Progenitor cell of endocrine pancreas (in vitro differentiated cells): ENCODE data around the gene FBXL13. TPM values are rescaled to one million over a fixed set of nuclear protein-coding genes. Genes with fewer than 3 reads are reported as not detected.

ENCODE experiments used
- DNase-seq: peaks from one replicate; pipeline ENCODE4 v3.0.0; 2021; ENCODE audit warnings: low spot score; ENCODE audit not compliant: unreplicated experiment
- H3K27ac Mint-ChIP-seq: 2 replicates; pipeline ENCODE4 v1.8.0; 2021; ENCODE audit warnings: mild to moderate bottlenecking, moderate library complexity, mixed read lengths
- H3K27me3 Mint-ChIP-seq: 2 replicates; pipeline ENCODE4 v1.8.0; 2021; ENCODE audit warnings: mixed read lengths
- H3K36me3 Mint-ChIP-seq: 2 replicates; pipeline ENCODE4 v1.8.0; 2022; ENCODE audit warnings: mixed read lengths; ENCODE audit not compliant: insufficient read depth
- H3K4me1 Mint-ChIP-seq: 2 replicates; pipeline ENCODE4 v1.8.0; 2021; ENCODE audit warnings: low read depth, mixed read lengths
- H3K4me3 Mint-ChIP-seq: 2 replicates; pipeline ENCODE4 v1.8.0; 2021; ENCODE audit warnings: low read depth, mild to moderate bottlenecking, moderate library complexity, mixed read lengths
- H3K9me3 Mint-ChIP-seq: 2 replicates; pipeline ENCODE4 v1.8.0; 2021; ENCODE audit warnings: low read depth, mixed read lengths
- CTCF ChIP-seq: fragments of 200-600 bp; sonication (generic); IDR thresholded peaks from one replicate; pipeline ENCODE4 v1.5.0; 2021; ENCODE audit warnings: antibody characterized with exemption, mild to moderate bottlenecking; ENCODE audit not compliant: unreplicated experiment
- total RNA-seq: library from RNA; stranded (reverse); gene quantifications from 2 replicates; pipeline ENCODE4 v1.2.1, GENCODE V29; 2021

The FBXL13 gene
- total RNA-seq, 1 donor from 2014 or later, result 9.1 TPM

- DNase-seq, result no peak
- TF ChIP-seq CTCF, result no peak
These were observed 156.9 kb downstream of the FBXL13 start for GRCh38 chr7:102917436-102918353.

GRCh38 chr7:102916881-102917280, 157.7 kb downstream of the FBXL13 start:
- H3K4me3 Mint-ChIP-seq, result no peak overlapping the region
- no peak overlapping the region for H3K27ac Mint-ChIP-seq
- no peaks in the 10 kb centered on the region for H3K9me3 Mint-ChIP-seq

More at GRCh38 chr7:102917436-102918353, 156.9 kb downstream of the FBXL13 start:
- Mint-ChIP-seq H3K4me1 (no peaks in the 10 kb centered on the region), H3K9me3 (no peaks in the 10 kb centered on the region), H3K36me3 (no peaks in the 10 kb centered on the region), H3K27ac (no peak overlapping the region), H3K27me3 (no peaks in the 10 kb centered on the region), H3K4me3 (no peak overlapping the region)

GRCh38 chr7:102916426-102916825, 158.2 kb downstream of the FBXL13 start:
- Mint-ChIP-seq H3K27me3 (no peaks in the 10 kb centered on the region), H3K9me3 (no peaks in the 10 kb centered on the region), H3K27ac (no peak overlapping the region), H3K4me1 (no peaks in the 10 kb centered on the region), H3K4me3 (no peak overlapping the region), H3K36me3 (no peaks in the 10 kb centered on the region)
- no peak for DNase-seq
- TF ChIP-seq CTCF, result no peak

More at GRCh38 chr7:102916881-102917280, 157.7 kb downstream of the FBXL13 start:
- no peak for DNase-seq
- Mint-ChIP-seq H3K4me1 (no peaks in the 10 kb centered on the region), H3K27me3 (no peaks in the 10 kb centered on the region), H3K36me3 (no peaks in the 10 kb centered on the region)
- TF ChIP-seq CTCF, result no peak

GRCh38 chr7:102914585-102914984, 160.0 kb downstream of the FBXL13 start:
- Mint-ChIP-seq H3K4me3 (no peak overlapping the region), H3K9me3 (no peaks in the 10 kb centered on the region), H3K4me1 (no peaks in the 10 kb centered on the region), H3K36me3 (peaks cover 5% of the 10 kb centered on the region), H3K27me3 (no peaks in the 10 kb centered on the region), H3K27ac (no peak overlapping the region)
- TF ChIP-seq CTCF, result no peak
- DNase-seq, result no peak

- Mint-ChIP-seq H3K27ac (no peak overlapping the region), H3K4me3 (no peak overlapping the region), H3K36me3 (peaks cover 5% of the 10 kb centered on the region), H3K4me1 (no peaks in the 10 kb centered on the region), H3K9me3 (no peaks in the 10 kb centered on the region), H3K27me3 (no peaks in the 10 kb centered on the region)
- DNase-seq, result no peak
- TF ChIP-seq CTCF, result no peak
These were observed 160.8 kb downstream of the FBXL13 start for GRCh38 chr7:102913826-102914225.
